Natural killer cell (primary cell): ENCODE results near the gene PIK3C2G. TPM values are rescaled to one million over a fixed set of nuclear protein-coding genes. Genes with fewer than 3 reads are reported as not detected.
"Not testable (repeated sequence)": the region's sequence is repeated elsewhere in the genome, so short reads cannot be mapped to it uniquely, and the experiment has no call there.

Experiments used
- ATAC-seq, 3 donors: fragments of 150-1000 bp in 2 of 3; fragments of 200-7000 bp in 1 of 3; cut with Tn5 transposase; 1 replicate in 1 of 3; 2 replicates in 2 of 3; pipeline ENCODE4 v1.10.0; 2021; ENCODE audit warnings: mild to moderate bottlenecking in 2 of 3, moderate library complexity in 2 of 3
- DNase-seq, 2 donors: peaks; one replicate each; pipeline versions ENCODE4 v3.0.0 to v3.0.0-alpha.2; 2013 to 2021; ENCODE audit warnings: mixed read lengths in 1 of 2
- H3K27ac ChIP-seq: one replicate; pipeline ENCODE4 v1.5.1; 2013; ENCODE audit warnings: mild to moderate bottlenecking, low read length
- H3K27me3 ChIP-seq: one replicate; pipeline ENCODE4 v1.6.1; 2013; ENCODE audit warnings: low read length; ENCODE audit not compliant: control insufficient read depth, insufficient read depth
- H3K36me3 ChIP-seq: one replicate; pipeline ENCODE4 v1.6.1; 2013; ENCODE audit warnings: low read length; ENCODE audit not compliant: control insufficient read depth, insufficient read depth
- H3K4me1 ChIP-seq: one replicate; pipeline ENCODE4 v1.6.1; 2013; ENCODE audit warnings: low read length; ENCODE audit not compliant: control insufficient read depth, insufficient read depth
- H3K4me3 ChIP-seq: one replicate; pipeline ENCODE4 v1.5.1; 2013; ENCODE audit warnings: low read length
- H3K9me3 ChIP-seq: one replicate; pipeline ENCODE4 v1.6.1; 2013; ENCODE audit warnings: low read length; ENCODE audit not compliant: control insufficient read depth, insufficient read depth
- H3K27ac Mint-ChIP-seq, 2 donors: one replicate each; pipeline ENCODE4 v1.8.0; 2022; ENCODE audit warnings: mild to moderate bottlenecking in 2 of 2, mixed read lengths in 2 of 2, moderate library complexity in 1 of 2
- H3K27me3 Mint-ChIP-seq, 2 donors: one replicate each; pipeline ENCODE4 v1.8.0; 2022; ENCODE audit warnings: low read depth in 2 of 2, mixed read lengths in 2 of 2
- H3K36me3 Mint-ChIP-seq: one replicate; pipeline ENCODE4 v1.8.0; 2022; ENCODE audit warnings: mixed read lengths
- H3K4me1 Mint-ChIP-seq, 2 donors: one replicate each; pipeline ENCODE4 v1.8.0; 2022; ENCODE audit warnings: mixed read lengths in 2 of 2
- H3K4me3 Mint-ChIP-seq: one replicate; pipeline ENCODE4 v1.8.0; 2022; ENCODE audit warnings: mild to moderate bottlenecking, moderate library complexity, mixed read lengths
- H3K9me3 Mint-ChIP-seq, 2 donors: one replicate each; pipeline ENCODE4 v1.8.0; 2022; ENCODE audit warnings: mixed read lengths in 2 of 2
- CTCF ChIP-seq: fragments of 200-600 bp; IDR thresholded peaks from one replicate; pipeline ENCODE4 v1.8.0; 2022; ENCODE audit warnings: antibody characterized with exemption
- WGBS: methylation state at CpG from one replicate; pipeline ENCODE4 v1.1.7; 2013; ENCODE audit warnings: missing lambda C conversion rate; ENCODE audit not compliant: insufficient coverage; 5-methylcytosine and 5-hydroxymethylcytosine counted together
- intact Hi-C: fragments of 100-400 bp; cut with micrococcal nuclease; formaldehyde crosslinking; loops from one replicate; pipeline ENCODE4 v1.14.2; 2022
- total RNA-seq, 4 donors: library from RNA; stranded (reverse); fragments of 120-200 nt in 1 of 4; gene quantifications; one replicate each; pipeline versions ENCODE4 v1.2.3 to v1.2.4, GENCODE V29; 2013 to 2022

The PIK3C2G gene
- total RNA-seq, 3 donors from 2014 or later (not counting 1 experiment from before 2014, with no cell fraction given): not detected

GRCh38 chr12:18683327-18684013 lies 422.2 kb downstream of the PIK3C2G start:
- no peaks in the 10 kb centered on the region for H3K27me3 ChIP-seq
- Mint-ChIP-seq H3K9me3 (peaks cover 11 to 14% of the 10 kb centered on the region in 2 donors), H3K4me1 (no peaks in the 10 kb centered on the region), H3K27ac (no peak overlapping the region), H3K4me3 (no peak overlapping the region), H3K27me3 (no peaks in the 10 kb centered on the region), H3K36me3 (no peaks in the 10 kb centered on the region)
- no peak overlapping the region for H3K27ac ChIP-seq
- intact Hi-C loops: no loop called here
- ATAC-seq (no peak), DNase-seq (no peak)
- no peaks in the 10 kb centered on the region for H3K4me1 ChIP-seq
- WGBS: 79% methylated on average over 2 of the region's 2 CpGs
- H3K4me3 ChIP-seq: no peak overlapping the region
- no peak for TF ChIP-seq CTCF
- no peaks in the 10 kb centered on the region for H3K9me3 ChIP-seq
- H3K36me3 ChIP-seq: no peaks in the 10 kb centered on the region

- no peaks in the 10 kb centered on the region for H3K36me3 Mint-ChIP-seq
- whole genome bisulfite sequencing: 20% methylated on average over 1 of the region's 1 CpG
- no peaks in the 10 kb centered on the region for H3K4me1 ChIP-seq
- intact Hi-C loops: no loop called here
- H3K27ac Mint-ChIP-seq: no peak overlapping the region
- DNase-seq: no peak
- H3K36me3 ChIP-seq: no peaks in the 10 kb centered on the region
- H3K4me3 Mint-ChIP-seq: no peak overlapping the region
- H3K9me3 Mint-ChIP-seq: peaks cover 11 to 14% of the 10 kb centered on the region in 2 donors
- H3K4me1 Mint-ChIP-seq: no peaks in the 10 kb centered on the region
- H3K4me3 ChIP-seq: no peak overlapping the region
- ATAC-seq: no peak
- H3K27ac ChIP-seq: no peak overlapping the region
- no peaks in the 10 kb centered on the region for H3K9me3 ChIP-seq
- no peaks in the 10 kb centered on the region for H3K27me3 ChIP-seq
- TF ChIP-seq CTCF: no peak
- no peaks in the 10 kb centered on the region for H3K27me3 Mint-ChIP-seq
Measured at GRCh38 chr12:18684430-18684829, 423.1 kb downstream of the PIK3C2G start.

- Mint-ChIP-seq H3K27me3 (no peaks in the 10 kb centered on the region), H3K4me3 (no peak overlapping the region), H3K4me1 (no peaks in the 10 kb centered on the region), H3K9me3 (peaks cover 21 to 24% of the 10 kb centered on the region in 2 donors), H3K27ac (no peak overlapping the region), H3K36me3 (no peaks in the 10 kb centered on the region)
- no peaks in the 10 kb centered on the region for H3K27me3 ChIP-seq
- ATAC-seq: no peak
- H3K4me1 ChIP-seq: no peaks in the 10 kb centered on the region
- no peak overlapping the region for H3K4me3 ChIP-seq
- no peak for TF ChIP-seq CTCF
- intact Hi-C loops: no loop called here
- H3K36me3 ChIP-seq: no peaks in the 10 kb centered on the region
- 78% methylated on average over 3 of the region's 3 CpGs for WGBS
- no peak for DNase-seq
- no peak overlapping the region for H3K27ac ChIP-seq
- H3K9me3 ChIP-seq: no peaks in the 10 kb centered on the region
Measured at GRCh38 chr12:18689771-18690170, 428.5 kb downstream of the PIK3C2G start.

- H3K4me1 ChIP-seq: no peaks in the 10 kb centered on the region
- no peak overlapping the region for H3K27ac Mint-ChIP-seq
- no peaks in the 10 kb centered on the region for H3K9me3 ChIP-seq
- DNase-seq (no peak), ATAC-seq (no peak)
- no peak overlapping the region for H3K4me3 Mint-ChIP-seq
- TF ChIP-seq CTCF: no peak
- peaks cover 19 to 25% of the 10 kb centered on the region in 2 donors for H3K9me3 Mint-ChIP-seq
- no peaks in the 10 kb centered on the region for H3K36me3 ChIP-seq
- WGBS: 95% methylated on average over 4 of the region's 4 CpGs
- no peaks in the 10 kb centered on the region for H3K27me3 ChIP-seq
- no peaks in the 10 kb centered on the region for H3K4me1 Mint-ChIP-seq
- H3K4me3 ChIP-seq: no peak overlapping the region
- no peak overlapping the region for H3K27ac ChIP-seq
- intact Hi-C loops: no loop called here
- no peaks in the 10 kb centered on the region for H3K27me3 Mint-ChIP-seq
- no peaks in the 10 kb centered on the region for H3K36me3 Mint-ChIP-seq
Measured at GRCh38 chr12:18690653-18691052, 429.3 kb downstream of the PIK3C2G start.

- DNase-seq, H3K4me3 Mint-ChIP-seq, ATAC-seq, H3K27ac Mint-ChIP-seq, H3K27ac ChIP-seq, H3K4me1 ChIP-seq, H3K9me3 ChIP-seq, H3K4me1 Mint-ChIP-seq, intact Hi-C loops, H3K36me3 Mint-ChIP-seq, H3K27me3 ChIP-seq, H3K27me3 Mint-ChIP-seq, H3K36me3 ChIP-seq, H3K4me3 ChIP-seq: not testable (repeated sequence)
- peaks cover 17 to 26% of the 10 kb centered on the region in 2 donors for H3K9me3 Mint-ChIP-seq
- WGBS: 95% methylated on average over 2 of the region's 5 CpGs
Measured at GRCh38 chr12:18693986-18694385, 432.7 kb downstream of the PIK3C2G start.
